ENCODE measurements around the gene NONO. TPM values are rescaled to one million over a fixed set of nuclear protein-coding genes. Genes with fewer than 3 reads are reported as not detected.
"Not testable (repeated sequence)": the region's sequence is repeated elsewhere in the genome, so short reads cannot be mapped to it uniquely, and the experiment has no call there.

NONO gene
- total RNA-seq, 1 experiment from 2014 or later: 576 TPM

GRCh38 chrX:71302461-71303213, 19.2 kb downstream of the NONO start:
- H3K27ac Mint-ChIP-seq (ENCODE audit: unreplicated experiment): no peak overlapping the region
- TF ChIP-seq, protein P1, sequence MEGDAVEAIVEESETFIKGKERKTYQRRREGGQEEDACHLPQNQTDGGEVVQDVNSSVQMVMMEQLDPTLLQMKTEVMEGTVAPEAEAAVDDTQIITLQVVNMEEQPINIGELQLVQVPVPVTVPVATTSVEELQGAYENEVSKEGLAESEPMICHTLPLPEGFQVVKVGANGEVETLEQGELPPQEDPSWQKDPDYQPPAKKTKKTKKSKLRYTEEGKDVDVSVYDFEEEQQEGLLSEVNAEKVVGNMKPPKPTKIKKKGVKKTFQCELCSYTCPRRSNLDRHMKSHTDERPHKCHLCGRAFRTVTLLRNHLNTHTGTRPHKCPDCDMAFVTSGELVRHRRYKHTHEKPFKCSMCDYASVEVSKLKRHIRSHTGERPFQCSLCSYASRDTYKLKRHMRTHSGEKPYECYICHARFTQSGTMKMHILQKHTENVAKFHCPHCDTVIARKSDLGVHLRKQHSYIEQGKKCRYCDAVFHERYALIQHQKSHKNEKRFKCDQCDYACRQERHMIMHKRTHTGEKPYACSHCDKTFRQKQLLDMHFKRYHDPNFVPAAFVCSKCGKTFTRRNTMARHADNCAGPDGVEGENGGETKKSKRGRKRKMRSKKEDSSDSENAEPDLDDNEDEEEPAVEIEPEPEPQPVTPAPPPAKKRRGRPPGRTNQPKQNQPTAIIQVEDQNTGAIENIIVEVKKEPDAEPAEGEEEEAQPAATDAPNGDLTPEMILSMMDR (IDR thresholded peaks at IDR 0.05; ENCODE audit: unreplicated experiment): no peak
- CTCF ChIA-PET: no interaction called here
- no peaks in the 10 kb centered on the region for H3K27me3 Mint-ChIP-seq (ENCODE audit: unreplicated experiment)
- no TSS peak for BruUV-seq (replicated peaks)
- peaks cover 48% of the 10 kb centered on the region for H3K36me3 Mint-ChIP-seq (ENCODE audit: insufficient read depth, unreplicated experiment)
- no peaks in the 10 kb centered on the region for H3K4me1 Mint-ChIP-seq (ENCODE audit: low read depth, unreplicated experiment)
- no peaks in the 10 kb centered on the region for H3K9me3 Mint-ChIP-seq (ENCODE audit: low read depth, unreplicated experiment)
- intact Hi-C loops (cut with micrococcal nuclease; ENCODE audit: unreplicated experiment): no loop called here
- no peak overlapping the region for H3K4me3 Mint-ChIP-seq (ENCODE audit: low read depth, unreplicated experiment)
- no peak for DNase-seq

GRCh38 chrX:71304561-71304960, 21.1 kb downstream of the NONO start:
- no peak overlapping the region for H3K27ac Mint-ChIP-seq (ENCODE audit: unreplicated experiment)

DNA sequence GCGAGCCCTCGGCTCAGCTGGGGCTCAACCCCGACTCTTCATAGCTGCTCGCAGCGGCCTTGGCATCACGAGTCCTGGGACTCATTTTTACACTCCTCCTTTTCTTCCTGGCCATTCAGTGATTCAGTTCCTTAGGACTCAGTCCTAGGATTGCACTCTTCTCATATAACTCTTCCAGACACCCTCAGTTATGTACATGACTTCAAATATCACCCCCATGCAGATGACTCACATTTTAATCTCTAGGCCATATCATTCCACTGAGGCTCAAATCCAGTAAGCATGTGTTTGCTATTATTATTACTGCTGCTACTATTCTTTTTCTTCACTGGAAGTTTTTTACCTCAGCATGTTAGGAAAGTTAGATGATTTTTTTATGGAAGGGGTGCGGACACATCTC, 32.5 kb downstream of the NONO start:
- BruUV-seq (replicated peaks): no TSS peak
- Mint-ChIP-seq H3K4me3 (ENCODE audit: low read depth, unreplicated experiment) (no peak overlapping the region), H3K36me3 (ENCODE audit: insufficient read depth, unreplicated experiment) (no peaks in the 10 kb centered on the region), H3K9me3 (ENCODE audit: low read depth, unreplicated experiment) (no peaks in the 10 kb centered on the region), H3K27me3 (ENCODE audit: unreplicated experiment) (no peaks in the 10 kb centered on the region), H3K4me1 (ENCODE audit: low read depth, unreplicated experiment) (no peaks in the 10 kb centered on the region), H3K27ac (ENCODE audit: unreplicated experiment) (no peak overlapping the region)
- intact Hi-C loops (cut with micrococcal nuclease; ENCODE audit: unreplicated experiment): no loop called here
- no peak for DNase-seq
- CTCF ChIA-PET: no interaction called here
- TF ChIP-seq, protein P1 (IDR thresholded peaks at IDR 0.05; ENCODE audit: unreplicated experiment): no peak

More at GRCh38 chrX:71304561-71304960, 21.1 kb downstream of the NONO start:
- no peak for DNase-seq
- CTCF ChIA-PET: no interaction called here
- H3K27me3 Mint-ChIP-seq (ENCODE audit: unreplicated experiment): no peaks in the 10 kb centered on the region
- BruUV-seq (replicated peaks): no TSS peak
- peaks cover 32% of the 10 kb centered on the region for H3K36me3 Mint-ChIP-seq (ENCODE audit: insufficient read depth, unreplicated experiment)
- TF ChIP-seq, protein P1 (IDR thresholded peaks at IDR 0.05; ENCODE audit: unreplicated experiment): no peak
- H3K4me3 Mint-ChIP-seq (ENCODE audit: low read depth, unreplicated experiment): no peak overlapping the region
- H3K9me3 Mint-ChIP-seq (ENCODE audit: low read depth, unreplicated experiment): no peaks in the 10 kb centered on the region
- H3K4me1 Mint-ChIP-seq (ENCODE audit: low read depth, unreplicated experiment): no peaks in the 10 kb centered on the region
- intact Hi-C loops (cut with micrococcal nuclease; ENCODE audit: unreplicated experiment): no loop called here

DNA sequence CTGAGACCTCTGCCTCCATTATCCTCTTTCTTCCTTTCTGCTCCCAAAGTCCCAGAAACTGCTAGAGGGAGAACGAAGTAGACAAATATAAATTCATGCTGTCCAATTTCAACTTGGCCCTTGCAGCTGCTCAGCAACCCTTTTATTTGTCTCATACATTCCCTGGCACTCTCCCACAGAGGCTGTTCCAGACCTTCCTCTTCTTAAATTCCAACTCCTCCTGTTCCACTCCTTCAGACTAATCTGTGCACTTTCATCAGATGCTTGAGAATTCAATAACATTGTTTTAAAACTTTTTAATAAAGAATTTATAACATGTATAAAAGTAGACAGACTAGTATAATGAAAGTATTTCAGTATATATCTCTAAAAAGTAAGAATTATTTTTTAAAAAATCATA, 33.5 kb downstream of the NONO start:
- intact Hi-C loops (cut with micrococcal nuclease; ENCODE audit: unreplicated experiment); BruUV-seq (replicated peaks); H3K9me3 Mint-ChIP-seq (ENCODE audit: low read depth, unreplicated experiment); DNase-seq; H3K27ac Mint-ChIP-seq (ENCODE audit: unreplicated experiment); H3K4me3 Mint-ChIP-seq (ENCODE audit: low read depth, unreplicated experiment); H3K27me3 Mint-ChIP-seq (ENCODE audit: unreplicated experiment); H3K4me1 Mint-ChIP-seq (ENCODE audit: low read depth, unreplicated experiment); H3K36me3 Mint-ChIP-seq (ENCODE audit: insufficient read depth, unreplicated experiment); CTCF ChIA-PET: not testable (repeated sequence)

- CTCF ChIA-PET: no interaction called here
Observed at GRCh38 chrX:71320126-71320525, 36.7 kb downstream of the NONO start.

More at GRCh38 chrX:71320126-71320525, 36.7 kb downstream of the NONO start:
- no peaks in the 10 kb centered on the region for H3K9me3 Mint-ChIP-seq (ENCODE audit: low read depth, unreplicated experiment)
- H3K4me3 Mint-ChIP-seq (ENCODE audit: low read depth, unreplicated experiment): no peak overlapping the region
- no peak overlapping the region for H3K27ac Mint-ChIP-seq (ENCODE audit: unreplicated experiment)
- TF ChIP-seq, protein P1 (IDR thresholded peaks at IDR 0.05; ENCODE audit: unreplicated experiment): no peak
- H3K36me3 Mint-ChIP-seq (ENCODE audit: insufficient read depth, unreplicated experiment): peaks cover 6% of the 10 kb centered on the region
- no peaks in the 10 kb centered on the region for H3K27me3 Mint-ChIP-seq (ENCODE audit: unreplicated experiment)
- BruUV-seq (replicated peaks): no TSS peak
- DNase-seq: no peak
- intact Hi-C loops (cut with micrococcal nuclease; ENCODE audit: unreplicated experiment): no loop called here
- H3K4me1 Mint-ChIP-seq (ENCODE audit: low read depth, unreplicated experiment): no peaks in the 10 kb centered on the region
